ENCODE data around the gene HMG20B. TPM values are rescaled to one million over a fixed set of nuclear protein-coding genes. Genes with fewer than 3 reads are reported as not detected.

Gene HMG20B
- total RNA-seq, 3 donors from 2014 or later = 79.9 to 81.9 (median 81.4) TPM

- Histone ChIP-seq H3K4me3 (no peak overlapping the region), H3K36me3 (ENCODE audit: low read depth) (no peaks in the 10 kb centered on the region), H3K9me3 (no peaks in the 10 kb centered on the region), H3K4me1 (ENCODE audit: low read depth) (no peaks in the 10 kb centered on the region)
- intact Hi-C loops (cut with DNase I, micrococcal nuclease) = loop anchor here in 1 of 2 donors (10.0 kb wide), 1 partner anchor 73 kb away; no protein-coding TSS in a partner anchor
- DNase-seq (peak; percentile 70 to 80 (median 72)), ATAC-seq (peak; percentile 83)
- TF ChIP-seq, protein P1, sequence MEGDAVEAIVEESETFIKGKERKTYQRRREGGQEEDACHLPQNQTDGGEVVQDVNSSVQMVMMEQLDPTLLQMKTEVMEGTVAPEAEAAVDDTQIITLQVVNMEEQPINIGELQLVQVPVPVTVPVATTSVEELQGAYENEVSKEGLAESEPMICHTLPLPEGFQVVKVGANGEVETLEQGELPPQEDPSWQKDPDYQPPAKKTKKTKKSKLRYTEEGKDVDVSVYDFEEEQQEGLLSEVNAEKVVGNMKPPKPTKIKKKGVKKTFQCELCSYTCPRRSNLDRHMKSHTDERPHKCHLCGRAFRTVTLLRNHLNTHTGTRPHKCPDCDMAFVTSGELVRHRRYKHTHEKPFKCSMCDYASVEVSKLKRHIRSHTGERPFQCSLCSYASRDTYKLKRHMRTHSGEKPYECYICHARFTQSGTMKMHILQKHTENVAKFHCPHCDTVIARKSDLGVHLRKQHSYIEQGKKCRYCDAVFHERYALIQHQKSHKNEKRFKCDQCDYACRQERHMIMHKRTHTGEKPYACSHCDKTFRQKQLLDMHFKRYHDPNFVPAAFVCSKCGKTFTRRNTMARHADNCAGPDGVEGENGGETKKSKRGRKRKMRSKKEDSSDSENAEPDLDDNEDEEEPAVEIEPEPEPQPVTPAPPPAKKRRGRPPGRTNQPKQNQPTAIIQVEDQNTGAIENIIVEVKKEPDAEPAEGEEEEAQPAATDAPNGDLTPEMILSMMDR (IDR thresholded peaks at IDR 0.05) = peak; percentile 86
These were observed 45.5 kb downstream of the HMG20B start for GRCh38 chr19:3618144-3618810.

DNA sequence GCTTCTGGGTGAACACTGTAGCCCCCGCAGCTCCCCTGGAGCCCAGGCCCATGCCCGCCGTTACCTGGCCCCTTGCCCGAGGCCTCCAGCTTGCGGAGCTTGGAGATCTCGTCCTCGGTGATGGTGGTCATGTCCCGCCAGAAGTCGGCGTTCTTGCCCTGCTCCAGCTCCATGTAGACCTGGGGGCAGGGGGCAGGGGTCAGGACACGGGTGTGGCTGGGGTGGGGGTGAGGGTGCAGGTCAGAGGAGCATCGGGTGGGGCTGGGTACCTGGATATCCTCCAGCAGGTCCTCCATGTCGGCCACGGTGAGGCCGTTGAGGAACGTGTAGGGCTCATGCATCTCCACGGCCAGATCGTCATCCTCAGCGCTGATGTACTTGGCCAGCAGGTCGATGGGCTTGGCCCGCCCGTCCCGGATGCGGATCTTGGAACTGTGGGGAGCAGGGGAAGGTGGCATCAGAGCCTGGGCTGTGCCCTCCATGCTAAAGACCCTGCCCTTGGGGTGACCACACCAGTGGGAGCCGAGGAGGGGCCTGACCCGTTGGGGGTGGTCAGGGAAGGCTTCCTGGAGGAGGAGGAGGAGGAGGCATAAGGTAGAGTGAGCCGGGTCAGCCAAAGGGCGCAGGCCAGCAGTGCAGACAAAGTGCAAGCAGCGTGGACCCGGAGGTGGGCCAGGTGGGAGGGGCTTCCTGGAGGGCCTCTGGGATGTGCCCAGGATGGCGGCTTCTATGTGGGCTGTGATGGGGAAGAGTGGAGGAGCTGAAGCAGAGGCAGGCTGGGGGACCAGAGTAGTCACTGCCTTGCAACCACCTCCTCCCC is 46.3 kb downstream of the HMG20B start:
- intact Hi-C loops (cut with DNase I, micrococcal nuclease) = loop anchor here in 1 of 2 donors (10.0 kb wide), 1 partner anchor 74 kb away; no protein-coding TSS in a partner anchor
- H3K4me3 ChIP-seq = no peak overlapping the region
- TF ChIP-seq, protein P1 (IDR thresholded peaks at IDR 0.05) = no peak
- DNase-seq (peak in 1 of 3 donors; percentile 47), ATAC-seq (no peak)
- H3K36me3 ChIP-seq (ENCODE audit: low read depth) = no peaks in the 10 kb centered on the region
- no peaks in the 10 kb centered on the region for H3K4me1 ChIP-seq (ENCODE audit: low read depth)
- H3K9me3 ChIP-seq = no peaks in the 10 kb centered on the region

GRCh38 chr19:3619631-3620012 is 46.9 kb downstream of the HMG20B start:
- TF ChIP-seq, protein P1 (IDR thresholded peaks at IDR 0.05) = no peak
- H3K4me1 ChIP-seq (ENCODE audit: low read depth) = no peaks in the 10 kb centered on the region
- no peak overlapping the region for H3K4me3 ChIP-seq
- DNase-seq = peak in 1 of 3 donors; percentile 43
- H3K9me3 ChIP-seq = no peaks in the 10 kb centered on the region
- no peaks in the 10 kb centered on the region for H3K36me3 ChIP-seq (ENCODE audit: low read depth)
- ATAC-seq = no peak
- intact Hi-C loops (cut with DNase I, micrococcal nuclease) = loop anchor here in 1 of 2 donors (10.0 kb wide), 1 partner anchor 75 kb away; no protein-coding TSS in a partner anchor

DNA sequence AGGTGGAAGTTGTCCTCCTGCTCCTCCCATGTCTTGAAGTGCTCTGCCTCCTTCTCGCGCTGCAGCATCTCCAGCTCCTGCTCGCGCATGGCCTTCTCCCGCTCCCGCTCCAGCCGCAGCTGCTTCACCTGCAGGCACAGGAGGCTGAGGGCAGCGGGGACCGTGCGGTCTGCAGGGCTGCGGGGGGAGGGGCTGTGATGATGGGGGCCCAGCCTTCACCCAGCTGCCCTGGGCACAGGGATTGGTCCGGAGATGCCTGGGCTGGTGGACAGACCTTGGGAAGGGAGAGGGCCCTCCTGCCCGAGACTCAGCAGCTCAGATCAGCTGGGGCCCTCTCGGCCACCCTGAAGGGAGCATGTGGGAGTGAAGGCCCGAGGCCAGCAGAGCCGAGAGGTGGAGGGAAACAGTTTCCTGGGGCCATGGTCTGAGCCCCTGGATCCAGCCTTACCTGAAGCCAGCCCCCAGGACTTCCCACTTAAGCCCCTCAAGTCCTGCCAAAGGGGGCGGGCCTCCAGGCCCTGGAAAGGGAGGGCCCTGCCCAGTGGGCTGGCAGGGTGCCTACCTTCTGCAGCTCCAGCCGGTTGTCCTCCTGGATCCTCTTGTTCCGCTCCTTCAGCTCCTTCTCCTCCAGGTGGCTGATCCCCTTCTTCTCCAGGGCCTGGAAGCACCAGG is 47.5 kb downstream of the HMG20B start:
- peaks cover 4% of the 10 kb centered on the region for H3K4me1 ChIP-seq (ENCODE audit: low read depth)
- no peak overlapping the region for H3K4me3 ChIP-seq
- H3K36me3 ChIP-seq (ENCODE audit: low read depth) = no peaks in the 10 kb centered on the region
- intact Hi-C loops (cut with DNase I, micrococcal nuclease) = no loop called here
- H3K9me3 ChIP-seq = no peaks in the 10 kb centered on the region
- peak in 1 of 3 donors; percentile 48 for DNase-seq
- no peak for ATAC-seq
- TF ChIP-seq, protein P1 (IDR thresholded peaks at IDR 0.05) = no peak

DNA sequence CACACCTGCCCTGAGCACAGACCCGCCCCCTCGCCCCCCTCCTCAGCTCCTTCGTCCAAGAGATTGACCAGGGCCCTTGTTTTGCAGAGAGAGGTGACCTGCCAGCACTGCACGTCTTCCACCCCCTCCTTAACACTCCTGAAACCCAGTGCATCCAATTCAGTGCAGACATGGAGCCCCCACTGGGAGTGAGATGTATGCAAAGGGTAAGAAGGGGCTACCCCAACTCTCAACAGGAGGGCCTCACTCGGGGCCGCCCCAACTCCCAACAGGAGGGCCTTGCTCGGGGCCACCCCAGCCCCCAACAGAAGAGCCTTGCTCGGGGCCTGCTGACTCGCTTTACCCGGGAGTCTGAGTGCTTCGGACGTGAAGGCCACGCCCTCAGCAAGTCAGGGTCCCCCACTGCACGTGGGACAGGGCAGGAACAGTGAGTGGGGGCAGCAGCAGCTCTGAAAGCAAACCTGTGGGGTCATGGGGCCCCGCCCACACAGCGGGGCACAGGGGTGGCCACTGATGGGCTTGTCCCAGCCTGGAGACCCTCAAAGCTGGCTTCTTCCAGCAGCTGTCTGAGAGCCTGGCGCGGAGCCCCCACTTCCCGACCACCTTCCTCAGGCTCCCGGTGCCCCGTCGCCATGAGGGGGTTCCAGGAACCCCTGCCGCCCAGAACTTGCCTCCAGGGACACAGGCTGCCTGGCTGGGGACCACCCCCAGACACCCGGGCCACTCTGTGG is 48.2 kb downstream of the HMG20B start:
- no peaks in the 10 kb centered on the region for H3K36me3 ChIP-seq (ENCODE audit: low read depth)
- ATAC-seq = no peak
- peak in 1 of 3 donors; percentile 45 for DNase-seq
- peaks cover 10% of the 10 kb centered on the region for H3K4me1 ChIP-seq (ENCODE audit: low read depth)
- TF ChIP-seq, protein P1 (IDR thresholded peaks at IDR 0.05) = no peak
- H3K4me3 ChIP-seq = no peak overlapping the region
- intact Hi-C loops (cut with DNase I, micrococcal nuclease) = no loop called here
- H3K9me3 ChIP-seq = no peaks in the 10 kb centered on the region
